Mesothelial cell of epicardium (in vitro differentiated cells): ENCODE measurements around the gene DNAH6. TPM values are rescaled to one million over a fixed set of nuclear protein-coding genes. Genes with fewer than 3 reads are reported as not detected.

Source experiments
- DNase-seq, 2 experiments: peaks; one replicate each; pipeline ENCODE4 v3.0.0; 2021; ENCODE audit warnings: low spot score in 2 of 2; ENCODE audit not compliant: unreplicated experiment in 2 of 2
- H3K27ac Mint-ChIP-seq: 2 replicates; pipeline ENCODE4 v1.8.0; 2021; ENCODE audit warnings: mixed read lengths
- H3K27me3 Mint-ChIP-seq: 2 replicates; pipeline ENCODE4 v1.8.0; 2021; ENCODE audit warnings: low read depth, mixed read lengths
- H3K36me3 Mint-ChIP-seq: 2 replicates; pipeline ENCODE4 v1.8.0; 2021; ENCODE audit warnings: mixed read lengths
- H3K4me1 Mint-ChIP-seq: 2 replicates; pipeline ENCODE4 v1.8.0; 2021; ENCODE audit warnings: mixed read lengths
- H3K4me3 Mint-ChIP-seq: 2 replicates; pipeline ENCODE4 v1.8.0; 2021; ENCODE audit warnings: mild to moderate bottlenecking, moderate library complexity, mixed read lengths
- H3K9me3 Mint-ChIP-seq: 2 replicates; pipeline ENCODE4 v1.8.0; 2021; ENCODE audit warnings: mixed read lengths
- total RNA-seq: library from RNA; stranded (reverse); gene quantifications from 3 replicates; pipeline ENCODE4 v1.2.1, GENCODE V29; 2021
- TF ChIP-seq, protein P1 (sequence below): fragments of 200-600 bp; sonication (generic); IDR thresholded peaks from one replicate; pipeline ENCODE4 v1.5.0; 2021; ENCODE audit warnings: antibody characterized with exemption; ENCODE audit not compliant: unreplicated experiment

Gene DNAH6
- total RNA-seq, 1 donor from 2014 or later: 0.54 TPM

DNA sequence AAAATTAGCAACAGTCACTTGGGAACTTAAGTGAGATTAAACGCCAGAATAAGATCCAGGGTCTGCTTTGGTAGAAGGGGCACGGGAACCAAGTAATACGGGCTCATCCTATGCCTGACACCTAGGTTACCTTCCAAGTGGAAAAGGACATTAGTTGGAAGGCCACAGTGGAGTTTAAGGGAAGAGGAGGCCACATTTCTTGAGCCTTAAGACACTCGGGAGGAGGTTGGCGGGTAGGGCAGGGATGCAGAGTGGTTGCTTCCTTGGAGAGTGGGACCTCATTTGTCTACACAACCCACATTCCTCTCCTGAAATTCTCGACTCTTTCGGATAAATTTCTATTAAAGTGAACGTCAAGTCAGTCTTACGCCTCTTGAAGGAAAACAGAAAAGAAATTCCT is 510 bp upstream of the DNAH6 start:
- TF ChIP-seq, protein P1, sequence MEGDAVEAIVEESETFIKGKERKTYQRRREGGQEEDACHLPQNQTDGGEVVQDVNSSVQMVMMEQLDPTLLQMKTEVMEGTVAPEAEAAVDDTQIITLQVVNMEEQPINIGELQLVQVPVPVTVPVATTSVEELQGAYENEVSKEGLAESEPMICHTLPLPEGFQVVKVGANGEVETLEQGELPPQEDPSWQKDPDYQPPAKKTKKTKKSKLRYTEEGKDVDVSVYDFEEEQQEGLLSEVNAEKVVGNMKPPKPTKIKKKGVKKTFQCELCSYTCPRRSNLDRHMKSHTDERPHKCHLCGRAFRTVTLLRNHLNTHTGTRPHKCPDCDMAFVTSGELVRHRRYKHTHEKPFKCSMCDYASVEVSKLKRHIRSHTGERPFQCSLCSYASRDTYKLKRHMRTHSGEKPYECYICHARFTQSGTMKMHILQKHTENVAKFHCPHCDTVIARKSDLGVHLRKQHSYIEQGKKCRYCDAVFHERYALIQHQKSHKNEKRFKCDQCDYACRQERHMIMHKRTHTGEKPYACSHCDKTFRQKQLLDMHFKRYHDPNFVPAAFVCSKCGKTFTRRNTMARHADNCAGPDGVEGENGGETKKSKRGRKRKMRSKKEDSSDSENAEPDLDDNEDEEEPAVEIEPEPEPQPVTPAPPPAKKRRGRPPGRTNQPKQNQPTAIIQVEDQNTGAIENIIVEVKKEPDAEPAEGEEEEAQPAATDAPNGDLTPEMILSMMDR: no peak
- no peak for DNase-seq
- Mint-ChIP-seq H3K36me3 (no peaks in the 10 kb centered on the region), H3K27me3 (peaks cover 23% of the 10 kb centered on the region), H3K27ac (no peak overlapping the region), H3K9me3 (peaks cover 9% of the 10 kb centered on the region), H3K4me3 (peak overlapping the region; percentile 68), H3K4me1 (no peaks in the 10 kb centered on the region)

DNA sequence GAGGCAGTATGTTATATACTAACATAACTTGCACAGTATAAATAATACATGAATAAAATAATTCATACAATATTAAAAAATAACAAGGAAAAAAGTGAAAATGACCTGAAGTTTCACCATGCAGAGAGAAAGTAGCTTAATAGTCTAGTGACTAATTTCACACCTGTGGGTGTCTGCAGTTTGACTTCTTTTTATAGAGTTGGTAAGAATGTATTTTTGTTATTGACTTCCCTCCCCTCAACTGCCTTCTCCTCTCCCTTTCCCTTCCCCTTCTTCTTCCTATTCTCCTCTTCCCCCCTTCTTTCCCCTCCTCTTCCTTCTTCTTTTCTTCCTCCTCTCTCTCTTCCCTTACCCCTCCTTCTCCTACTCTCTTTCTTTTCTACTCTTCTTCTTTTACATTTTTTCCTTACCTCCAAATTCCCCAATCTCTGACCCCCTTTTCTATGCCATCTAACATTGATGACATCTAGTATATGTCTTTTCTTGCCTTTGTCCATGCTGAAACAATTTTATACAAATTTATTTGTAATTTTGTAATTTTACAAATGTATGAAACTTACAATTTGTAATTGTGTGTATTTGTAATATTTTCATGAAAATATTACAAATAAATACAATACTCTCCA is 3.1 kb downstream of the DNAH6 start:
- Mint-ChIP-seq H3K27me3 (peaks cover 23% of the 10 kb centered on the region), H3K9me3 (peaks cover 28% of the 10 kb centered on the region), H3K4me3 (no peak overlapping the region), H3K4me1 (no peaks in the 10 kb centered on the region), H3K36me3 (no peaks in the 10 kb centered on the region), H3K27ac (no peak overlapping the region)
- no peak for DNase-seq
- TF ChIP-seq, protein P1: no peak

DNA sequence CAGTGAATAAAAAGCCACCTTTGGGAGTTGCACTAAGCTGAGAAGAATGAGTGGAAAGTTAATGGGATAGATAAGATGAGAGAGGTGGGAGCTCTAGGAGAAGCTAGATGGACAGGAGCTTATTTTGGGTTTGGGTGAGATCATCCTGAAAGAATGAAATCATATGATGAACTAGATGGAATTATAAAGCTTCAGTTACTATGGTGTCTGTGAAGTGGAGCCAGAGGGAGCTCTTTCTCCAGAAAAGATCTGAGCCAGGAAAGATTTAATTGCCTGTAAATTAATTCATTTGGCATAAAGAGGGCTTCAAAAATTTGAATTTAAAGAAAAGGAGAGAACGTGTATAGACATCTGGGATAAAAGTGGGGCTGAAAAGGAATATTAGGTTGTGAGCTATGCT is 10.3 kb downstream of the DNAH6 start:
- no peak overlapping the region for H3K4me3 Mint-ChIP-seq
- no peaks in the 10 kb centered on the region for H3K36me3 Mint-ChIP-seq
- H3K27ac Mint-ChIP-seq: no peak overlapping the region
- peaks cover 28% of the 10 kb centered on the region for H3K9me3 Mint-ChIP-seq
- H3K4me1 Mint-ChIP-seq: no peaks in the 10 kb centered on the region
- H3K27me3 Mint-ChIP-seq: peaks cover 6% of the 10 kb centered on the region
- TF ChIP-seq, protein P1: no peak
- no peak for DNase-seq

DNA sequence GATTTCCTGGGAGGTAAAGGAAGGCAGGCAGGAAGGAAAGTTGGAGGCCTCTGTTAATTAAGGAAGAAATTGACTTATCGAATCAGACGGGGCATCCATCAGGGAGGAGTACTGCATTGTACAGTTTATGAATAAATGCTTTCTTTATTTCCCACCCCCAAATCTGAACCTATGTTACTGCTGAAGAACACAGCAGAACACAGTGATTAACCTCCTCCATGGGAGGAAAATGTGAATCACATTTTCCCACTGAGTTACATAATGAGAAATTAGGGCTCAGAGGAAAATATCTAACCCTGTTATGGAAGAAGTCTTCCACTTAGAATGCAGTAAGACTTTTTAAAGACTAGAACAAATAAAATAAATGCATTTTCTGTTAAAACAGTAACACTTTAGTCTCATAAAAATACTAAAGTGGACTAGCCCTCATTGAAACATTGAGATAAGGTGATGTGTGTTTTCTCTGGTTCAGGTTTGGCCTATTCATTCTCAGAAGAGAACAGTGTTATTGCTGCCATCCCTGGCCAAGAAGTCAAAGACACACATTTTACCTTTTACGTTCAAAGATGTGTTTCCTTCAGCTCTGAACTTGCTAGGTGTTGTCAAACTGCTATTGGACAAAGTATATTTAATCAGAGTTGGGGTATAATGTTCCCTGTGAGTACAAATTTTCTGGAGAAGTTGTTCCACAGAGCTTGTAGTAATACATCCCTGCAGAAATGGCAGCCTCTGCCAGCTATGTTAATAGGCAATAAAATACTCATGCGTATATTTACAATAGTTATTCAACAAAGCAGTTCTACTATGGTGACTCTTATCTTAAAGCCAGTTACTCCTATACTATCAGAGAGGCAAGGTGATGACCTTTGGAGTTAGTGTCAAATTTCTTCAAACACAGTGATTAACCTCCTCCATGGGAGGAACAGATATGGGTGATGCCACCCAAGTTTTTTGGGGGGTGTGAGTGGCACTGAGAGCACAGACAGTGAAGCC is 11.1 kb downstream of the DNAH6 start:
- Mint-ChIP-seq H3K4me1 (no peaks in the 10 kb centered on the region), H3K27me3 (peaks cover 6% of the 10 kb centered on the region), H3K4me3 (no peak overlapping the region), H3K9me3 (peaks cover 19% of the 10 kb centered on the region), H3K27ac (no peak overlapping the region), H3K36me3 (no peaks in the 10 kb centered on the region)
- DNase-seq: no peak
- TF ChIP-seq, protein P1: no peak

DNA sequence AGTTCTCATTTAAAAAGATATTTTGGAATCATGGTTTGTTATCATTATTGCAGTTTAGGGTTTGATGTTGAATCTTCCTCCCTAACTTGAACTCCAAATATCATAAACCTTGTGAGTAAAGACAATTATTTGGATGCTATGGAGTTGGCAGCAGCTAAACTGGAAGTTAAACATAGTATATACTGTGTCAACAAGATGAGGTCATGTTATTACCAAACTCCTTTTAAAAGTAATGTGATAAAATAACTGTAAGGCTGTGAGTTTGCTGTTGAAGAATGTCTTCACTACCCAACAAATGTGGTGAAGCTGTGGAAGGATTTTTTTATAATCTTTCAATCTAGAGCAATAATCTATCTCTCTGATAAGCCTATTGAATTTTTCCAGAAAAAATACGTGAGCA is 16.0 kb downstream of the DNAH6 start:
- no peak overlapping the region for H3K27ac Mint-ChIP-seq
- DNase-seq: no peak
- no peaks in the 10 kb centered on the region for H3K9me3 Mint-ChIP-seq
- no peaks in the 10 kb centered on the region for H3K36me3 Mint-ChIP-seq
- no peak overlapping the region for H3K4me3 Mint-ChIP-seq
- no peaks in the 10 kb centered on the region for H3K4me1 Mint-ChIP-seq
- TF ChIP-seq, protein P1: no peak
- peaks cover 16% of the 10 kb centered on the region for H3K27me3 Mint-ChIP-seq
